Right renal cortex interstitium (tissue), 3 donors: ENCODE measurements around the gene DNAJC5G. TPM values are rescaled to one million over a fixed set of nuclear protein-coding genes. Genes with fewer than 3 reads are reported as not detected.

Experiments used
- DNase-seq, 3 donors: peaks; one replicate each; pipeline ENCODE4 v3.0.0-alpha.2; 2013; ENCODE audit warnings: low read depth in 3 of 3, low spot score in 2 of 3
- polyA plus RNA-seq, 3 donors: library from polyadenylated mRNA; unstranded; fragments of 120-200 nt; gene quantifications; one replicate each; pipeline ENCODE4 v1.2.1, GENCODE V29; 2013; ENCODE audit not compliant: insufficient read length in 3 of 3

DNAJC5G gene
- polyA plus RNA-seq: under 1 TPM; 0.47 to 0.76 (median 0.58) TPM

- DNase-seq: no peak
Measured at GRCh38 chr2:27275211-27276150, at the start of gene DNAJC5G. Gene DNAJC5G (plus strand): TSS chr2:27275433. CDS start chr2:27276729, 1,296 bp downstream.

- DNase-seq: no peak
Measured at GRCh38 chr2:27225526-27225925, 49.7 kb upstream of the DNAJC5G start.

GRCh38 chr2:27227501-27227900, 47.7 kb upstream of the DNAJC5G start:
- DNase-seq: no peak

- no peak for DNase-seq
Measured at GRCh38 chr2:27231921-27232320, 43.3 kb upstream of the DNAJC5G start.

- no peak for DNase-seq
Measured at GRCh38 chr2:27233341-27233740, 41.9 kb upstream of the DNAJC5G start.

GRCh38 chr2:27236136-27236535, 39.1 kb upstream of the DNAJC5G start:
- DNase-seq: no peak

- no peak for DNase-seq
Measured at GRCh38 chr2:27236626-27237025, 38.6 kb upstream of the DNAJC5G start.

- no peak for DNase-seq
Measured at GRCh38 chr2:27237341-27237945, 37.8 kb upstream of the DNAJC5G start.

- no peak for DNase-seq
Measured at GRCh38 chr2:27238976-27239375, 36.3 kb upstream of the DNAJC5G start.

GRCh38 chr2:27240406-27240805, 34.8 kb upstream of the DNAJC5G start:
- DNase-seq: no peak

GRCh38 chr2:27241761-27242613, 33.2 kb upstream of the DNAJC5G start:
- no peak for DNase-seq

GRCh38 chr2:27242614-27242951, 32.6 kb upstream of the DNAJC5G start:
- DNase-seq: no peak

- DNase-seq: no peak
Measured at GRCh38 chr2:27243391-27244130, 31.7 kb upstream of the DNAJC5G start.

GRCh38 chr2:27245116-27245515, 30.1 kb upstream of the DNAJC5G start:
- no peak for DNase-seq

GRCh38 chr2:27245626-27246025, 29.6 kb upstream of the DNAJC5G start:
- no peak for DNase-seq

- no peak for DNase-seq
Measured at GRCh38 chr2:27247893-27248292, 27.3 kb upstream of the DNAJC5G start.

GRCh38 chr2:27249159-27249890, 25.9 kb upstream of the DNAJC5G start:
- DNase-seq: no peak

GRCh38 chr2:27249891-27250651, 25.2 kb upstream of the DNAJC5G start:
- DNase-seq: peak in 1 of 3 donors; percentile 38
